GM19324 (cell line): ENCODE results near the gene POP7.
"Not testable (repeated sequence)": the region's sequence is repeated elsewhere in the genome, so short reads cannot be mapped to it uniquely, and the experiment has no call there.

Experiments
- ATAC-seq: cut with Tn5 transposase; IDR thresholded peaks from one replicate; pipeline ENCODE4 v1.9.1; 2021; ENCODE audit warnings: mild to moderate bottlenecking, moderate library complexity; ENCODE audit not compliant: unreplicated experiment, low FRiP score

The POP7 gene

GRCh38 chr7:100689230-100690135, 16.4 kb upstream of the POP7 start:
- ATAC-seq = no peak

GRCh38 chr7:100691676-100692577, 14.0 kb upstream of the POP7 start:
- no peak for ATAC-seq

DNA sequence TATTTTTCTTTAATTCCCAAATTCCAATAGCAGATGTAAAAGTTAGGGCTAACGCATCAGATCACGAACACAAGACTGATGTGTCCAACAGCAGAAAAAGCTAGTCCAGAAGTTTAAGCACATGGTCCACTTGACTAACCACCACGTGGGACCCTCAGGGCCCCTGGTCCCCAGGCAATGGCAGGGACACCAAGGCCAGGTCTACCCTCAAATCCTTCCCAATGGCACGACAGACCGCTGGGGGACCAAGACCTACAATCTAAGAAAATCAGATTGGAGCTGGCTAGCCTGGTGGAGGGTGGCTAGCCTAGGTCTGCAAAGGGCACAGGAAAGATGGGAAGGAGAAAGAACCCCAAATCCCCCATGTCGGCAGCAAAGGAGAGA, 13.4 kb upstream of the POP7 start:
- no peak for ATAC-seq

DNA sequence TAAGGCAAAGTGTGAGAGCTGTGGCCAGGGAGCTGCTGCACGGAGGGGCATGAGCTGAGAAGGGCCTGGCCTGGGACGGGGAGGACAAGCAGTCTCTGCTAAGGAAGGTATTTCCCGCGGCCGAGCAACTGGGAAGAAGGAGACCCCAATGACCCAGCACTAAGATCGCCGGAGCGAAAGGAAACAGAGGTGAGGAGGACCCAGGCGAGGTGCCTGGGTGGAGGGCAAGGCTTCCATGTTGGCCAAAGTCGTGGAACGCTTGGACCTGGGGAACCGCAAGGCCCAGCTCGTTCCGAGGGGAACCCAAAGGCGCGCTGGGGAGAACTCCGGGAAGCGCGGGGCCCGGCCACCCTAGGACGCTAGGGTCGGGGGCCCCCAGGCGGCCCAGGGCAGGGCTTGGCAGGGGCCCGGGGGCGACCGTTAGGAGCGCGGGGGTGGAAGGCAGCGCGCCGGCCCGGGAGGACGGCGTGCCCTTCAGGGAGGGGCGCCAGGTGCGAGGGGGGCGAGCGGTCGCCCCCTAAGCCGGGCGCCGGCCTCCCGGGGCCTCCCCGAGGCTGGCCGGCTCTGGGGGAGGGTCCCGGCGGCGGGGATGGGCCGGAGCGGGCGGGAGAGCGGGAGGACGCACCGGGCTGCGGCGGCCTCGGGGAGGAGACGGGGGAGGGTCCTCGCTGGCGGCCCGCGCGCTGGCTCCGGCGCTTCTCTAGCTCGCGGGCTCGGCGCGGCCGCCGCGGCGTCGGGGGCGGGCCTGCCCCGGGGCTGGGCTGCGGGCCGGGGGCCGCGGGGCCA, 12.4 kb upstream of the POP7 start:
- peak; percentile 25 for ATAC-seq

GRCh38 chr7:100694098-100694745, 11.7 kb upstream of the POP7 start, which contains the start of gene GIGYF1:
Gene GIGYF1 (minus strand): TSS chr7:100694250. CDS start chr7:100688238, 6,012 bp downstream.
- ATAC-seq = peak; percentile 75

- no peak for ATAC-seq
Observed at GRCh38 chr7:100696123-100696521, 9.8 kb upstream of the POP7 start.

DNA sequence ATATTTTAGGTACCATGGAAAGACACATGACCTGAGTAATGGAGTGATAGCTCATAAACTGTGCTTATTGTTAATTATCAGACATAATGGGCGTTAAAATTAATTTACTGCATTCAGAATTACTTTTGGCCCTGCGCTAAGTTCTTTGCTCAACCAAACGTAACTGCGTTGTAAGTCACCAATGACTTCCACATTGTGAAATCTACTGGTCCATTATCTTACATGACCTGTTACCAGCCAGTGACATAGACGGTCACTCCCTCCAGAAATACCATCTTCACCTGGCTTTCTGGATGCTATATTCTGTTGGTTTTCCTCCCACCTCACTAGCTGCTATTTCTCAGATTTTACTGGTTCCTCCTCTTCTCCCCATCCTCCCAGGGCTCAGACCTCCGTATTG, 6.9 kb upstream of the POP7 start:
- no peak for ATAC-seq

- not testable (repeated sequence) for ATAC-seq
Observed at GRCh38 chr7:100701089-100701488, 4.8 kb upstream of the POP7 start.

DNA sequence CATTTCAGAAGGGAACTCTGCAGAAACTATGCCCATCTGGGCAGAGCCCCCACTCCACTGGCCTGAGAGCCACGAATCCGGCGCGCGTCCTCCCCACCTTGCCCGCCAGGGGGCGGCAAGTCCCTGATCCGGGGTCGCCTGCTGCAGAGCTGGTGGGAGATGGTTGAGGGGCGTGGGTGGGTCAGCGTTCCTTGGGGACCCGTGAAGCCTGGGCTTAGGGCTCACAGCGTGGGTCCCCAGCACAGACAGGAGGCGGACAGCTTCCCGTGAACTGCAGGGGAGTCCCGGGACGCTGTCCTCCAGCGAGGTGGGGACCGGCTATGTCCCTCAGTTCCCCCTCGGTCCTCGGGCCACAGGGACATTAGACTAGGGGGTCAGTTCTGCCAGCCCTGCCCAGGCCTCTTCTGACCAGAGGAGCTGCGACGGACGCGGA, 585 bp upstream of the POP7 start:
- ATAC-seq = peak; percentile 57

DNA sequence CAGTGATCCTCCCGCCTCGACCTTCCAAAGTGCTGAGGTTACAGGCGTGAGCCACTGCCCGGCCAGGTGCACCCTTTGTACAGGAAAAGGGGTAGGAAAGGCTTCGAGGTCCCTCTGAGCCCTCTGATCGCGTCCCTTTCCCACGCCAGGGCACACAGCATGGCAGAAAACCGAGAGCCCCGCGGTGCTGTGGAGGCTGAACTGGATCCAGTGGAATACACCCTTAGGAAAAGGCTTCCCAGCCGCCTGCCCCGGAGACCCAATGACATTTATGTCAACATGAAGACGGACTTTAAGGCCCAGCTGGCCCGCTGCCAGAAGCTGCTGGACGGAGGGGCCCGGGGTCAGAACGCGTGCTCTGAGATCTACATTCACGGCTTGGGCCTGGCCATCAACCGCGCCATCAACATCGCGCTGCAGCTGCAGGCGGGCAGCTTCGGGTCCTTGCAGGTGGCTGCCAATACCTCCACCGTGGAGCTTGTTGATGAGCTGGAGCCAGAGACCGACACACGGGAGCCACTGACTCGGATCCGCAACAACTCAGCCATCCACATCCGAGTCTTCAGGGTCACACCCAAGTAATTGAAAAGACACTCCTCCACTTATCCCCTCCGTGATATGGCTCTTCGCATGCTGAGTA, 871 bp downstream of the POP7 start:
- no peak for ATAC-seq

DNA sequence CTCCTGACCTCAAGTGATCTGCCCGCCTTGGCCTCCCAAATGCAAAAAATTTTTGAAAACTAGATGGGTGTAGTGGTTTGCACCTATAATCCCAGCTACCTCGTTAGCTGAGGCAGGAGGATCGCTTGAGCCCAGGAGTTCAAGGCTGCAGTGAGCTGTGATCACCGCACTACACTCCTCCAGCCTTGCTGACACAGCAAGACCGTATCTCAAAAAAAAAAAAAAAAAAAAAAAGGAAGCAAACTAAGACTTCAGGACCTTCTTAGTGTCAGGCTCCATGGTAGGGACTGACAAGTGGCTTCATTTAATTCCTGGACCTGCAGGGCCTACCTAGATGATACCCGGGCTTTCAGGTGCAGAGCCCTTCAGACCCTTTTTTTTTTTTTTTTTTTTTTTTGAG, 2.5 kb downstream of the POP7 start:
- ATAC-seq = no peak

- ATAC-seq = no peak
Observed at GRCh38 chr7:100710452-100710851, 4.5 kb downstream of the POP7 start.

- no peak for ATAC-seq
Observed at GRCh38 chr7:100711369-100711768, 5.4 kb downstream of the POP7 start.

GRCh38 chr7:100714725-100715124, 8.8 kb downstream of the POP7 start:
- no peak for ATAC-seq

DNA sequence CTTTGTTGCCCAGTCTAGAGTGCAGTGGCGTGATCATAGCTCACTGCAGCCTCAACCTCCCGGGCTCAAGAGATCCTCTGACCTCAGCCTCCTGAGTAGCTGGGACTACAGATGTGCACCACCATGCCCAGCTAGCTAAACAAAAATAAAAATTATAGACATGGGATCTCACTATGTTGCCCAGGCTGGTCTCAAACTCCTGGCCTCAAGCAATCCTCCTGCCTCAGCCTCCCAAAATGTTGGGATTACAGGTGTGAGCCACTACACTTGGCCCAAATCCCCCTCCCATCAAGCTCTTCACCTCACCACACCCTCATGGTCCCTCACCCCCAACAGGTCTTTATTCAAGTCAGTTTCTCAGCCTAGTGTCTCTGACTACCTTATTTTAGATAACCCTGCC, 11.2 kb downstream of the POP7 start:
- ATAC-seq = not testable (repeated sequence)

DNA sequence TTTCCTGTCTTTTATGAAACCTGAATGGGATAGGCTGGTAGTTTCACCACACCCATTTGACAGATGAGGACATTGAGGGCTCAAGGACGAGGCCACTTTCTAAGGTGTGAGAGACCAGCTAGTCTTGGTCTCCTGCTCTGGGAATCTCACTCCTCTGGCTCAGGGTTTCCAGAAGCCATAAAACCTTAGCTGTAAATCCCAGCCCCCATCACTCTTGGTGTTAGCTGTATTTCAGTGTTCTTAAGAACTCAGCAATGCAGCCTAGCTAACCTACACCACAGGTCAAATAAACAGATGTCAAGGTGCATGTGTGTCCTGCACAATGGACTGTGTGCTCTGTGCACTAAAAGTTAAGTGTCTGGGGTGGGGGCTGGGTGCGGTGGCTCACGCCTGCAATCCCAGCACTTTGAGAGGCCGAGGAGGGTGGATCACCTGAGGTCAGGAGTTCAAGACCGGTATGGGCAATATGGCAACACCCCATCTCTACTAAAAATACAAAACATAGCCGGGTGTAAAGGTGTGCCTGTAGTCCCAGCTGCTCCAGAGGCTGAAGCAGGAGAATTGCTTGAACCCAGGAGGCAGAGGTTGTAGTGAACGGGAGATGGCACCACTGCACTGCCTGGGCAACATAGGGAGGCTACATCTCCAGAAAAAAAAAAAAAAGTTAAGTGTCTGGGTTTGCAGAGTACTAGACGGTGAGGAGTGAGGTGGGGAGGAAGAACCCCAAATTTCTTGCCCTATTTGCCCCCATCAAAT, 13.8 kb downstream of the POP7 start:
- ATAC-seq = no peak

GRCh38 chr7:100720279-100720670, 14.4 kb downstream of the POP7 start, which contains the start of gene EPO:
Gene EPO (plus strand): TSS chr7:100720468. CDS start chr7:100720981, 513 bp downstream.
- no peak for ATAC-seq

DNA sequence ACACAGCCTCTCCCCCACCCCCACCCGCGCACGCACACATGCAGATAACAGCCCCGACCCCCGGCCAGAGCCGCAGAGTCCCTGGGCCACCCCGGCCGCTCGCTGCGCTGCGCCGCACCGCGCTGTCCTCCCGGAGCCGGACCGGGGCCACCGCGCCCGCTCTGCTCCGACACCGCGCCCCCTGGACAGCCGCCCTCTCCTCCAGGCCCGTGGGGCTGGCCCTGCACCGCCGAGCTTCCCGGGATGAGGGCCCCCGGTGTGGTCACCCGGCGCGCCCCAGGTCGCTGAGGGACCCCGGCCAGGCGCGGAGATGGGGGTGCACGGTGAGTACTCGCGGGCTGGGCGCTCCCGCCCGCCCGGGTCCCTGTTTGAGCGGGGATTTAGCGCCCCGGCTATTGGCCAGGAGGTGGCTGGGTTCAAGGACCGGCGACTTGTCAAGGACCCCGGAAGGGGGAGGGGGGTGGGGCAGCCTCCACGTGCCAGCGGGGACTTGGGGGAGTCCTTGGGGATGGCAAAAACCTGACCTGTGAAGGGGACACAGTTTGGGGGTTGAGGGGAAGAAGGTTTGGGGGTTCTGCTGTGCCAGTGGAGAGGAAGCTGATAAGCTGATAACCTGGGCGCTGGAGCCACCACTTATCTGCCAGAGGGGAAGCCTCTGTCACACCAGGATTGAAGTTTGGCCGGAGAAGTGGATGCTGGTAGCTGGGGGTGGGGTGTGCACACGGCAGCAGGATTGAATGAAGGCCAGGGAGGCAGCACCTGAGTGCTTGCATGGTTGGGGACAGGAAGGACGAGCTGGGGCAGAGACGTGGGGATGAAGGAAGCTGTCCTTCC, 15.0 kb downstream of the POP7 start:
- no peak for ATAC-seq
